Esophagus (tissue), 2 donors: Measurements from ENCODE around the gene MYB. TPM values are rescaled to one million over a fixed set of nuclear protein-coding genes. Genes with fewer than 3 reads are reported as not detected.

Experiments used
- H3K27ac ChIP-seq, 2 donors: one replicate each; pipeline ENCODE4 v1.5.1; 2013; ENCODE audit warnings: low read depth in 2 of 2, mild to moderate bottlenecking in 2 of 2, inconsistent platforms in 1 of 2, low read length in 1 of 2, moderate library complexity in 1 of 2
- H3K27me3 ChIP-seq, 2 donors: one replicate each; pipeline ENCODE4 v1.6.1; 2013; ENCODE audit warnings: low read length in 2 of 2, control low read depth in 1 of 2, mild to moderate bottlenecking in 1 of 2; ENCODE audit not compliant: insufficient read depth in 2 of 2, control insufficient read depth in 1 of 2
- H3K36me3 ChIP-seq, 2 donors: one replicate each; pipeline ENCODE4 v1.6.1; 2013; ENCODE audit warnings: low read length in 1 of 2; ENCODE audit not compliant: control insufficient read depth in 2 of 2, insufficient read depth in 2 of 2
- H3K4me1 ChIP-seq, 2 donors: one replicate each; pipeline ENCODE4 v1.6.1; 2013; ENCODE audit warnings: low read length in 1 of 2; ENCODE audit not compliant: control insufficient read depth in 2 of 2, insufficient read depth in 2 of 2
- H3K4me3 ChIP-seq, 2 donors: one replicate each; pipeline ENCODE4 v1.5.1; 2013; ENCODE audit warnings: low read length in 2 of 2, mild to moderate bottlenecking in 2 of 2, low read depth in 1 of 2, moderate library complexity in 1 of 2
- H3K9me3 ChIP-seq, 2 donors: one replicate each; pipeline ENCODE4 v1.6.1; 2013; ENCODE audit warnings: mild to moderate bottlenecking in 2 of 2, low read depth in 1 of 2, low read length in 1 of 2, moderate library complexity in 1 of 2; ENCODE audit not compliant: control insufficient read depth in 2 of 2, insufficient read depth in 1 of 2
- WGBS, 2 donors: extraction: QIAGEN DNeasy Blood & Tissue Kit; methylation state at CpG; one replicate each; pipeline ENCODE4 v1.1.7; 2013; 5-methylcytosine and 5-hydroxymethylcytosine counted together
- polyA plus RNA-seq, 2 donors: library from polyadenylated mRNA; stranded (reverse); fragments of 200-250 nt; gene quantifications; one replicate each; pipeline ENCODE4 v1.2.3, GENCODE V29; 2013
- donor health status: healthy with polysubstance abuse.
- donor health status: Bipolar disorder and iron deficiency.

Gene MYB
- polyA plus RNA-seq, 2 donors = 1.5 to 2.5 TPM

DNA sequence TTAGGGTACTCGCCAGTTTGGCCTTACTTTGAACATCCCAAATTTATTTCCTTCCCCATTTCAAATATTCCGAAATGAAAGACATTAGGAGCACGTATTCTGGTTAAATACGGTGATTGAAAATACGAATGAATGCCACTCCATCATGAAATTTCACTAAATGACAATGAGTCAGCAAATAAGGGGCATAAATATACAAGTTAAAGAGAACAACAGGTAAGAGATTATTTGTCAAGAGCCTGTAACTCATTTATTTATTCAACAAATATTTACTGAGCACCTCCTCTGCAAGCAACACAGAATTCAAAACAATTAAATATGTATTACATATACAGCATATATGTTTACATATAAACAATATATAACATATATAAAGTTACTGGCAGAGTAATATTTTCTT is 44.8 kb downstream of the MYB start:
- H3K9me3 ChIP-seq = no peaks in the 10 kb centered on the region
- H3K27ac ChIP-seq = no peak overlapping the region
- H3K27me3 ChIP-seq = no peaks in the 10 kb centered on the region
- WGBS, 2 donors = 90 to 91% methylated on average over 5 of the region's 5 CpGs
- H3K4me3 ChIP-seq = no peak overlapping the region
- no peaks in the 10 kb centered on the region for H3K4me1 ChIP-seq
- H3K36me3 ChIP-seq = no peaks in the 10 kb centered on the region

DNA sequence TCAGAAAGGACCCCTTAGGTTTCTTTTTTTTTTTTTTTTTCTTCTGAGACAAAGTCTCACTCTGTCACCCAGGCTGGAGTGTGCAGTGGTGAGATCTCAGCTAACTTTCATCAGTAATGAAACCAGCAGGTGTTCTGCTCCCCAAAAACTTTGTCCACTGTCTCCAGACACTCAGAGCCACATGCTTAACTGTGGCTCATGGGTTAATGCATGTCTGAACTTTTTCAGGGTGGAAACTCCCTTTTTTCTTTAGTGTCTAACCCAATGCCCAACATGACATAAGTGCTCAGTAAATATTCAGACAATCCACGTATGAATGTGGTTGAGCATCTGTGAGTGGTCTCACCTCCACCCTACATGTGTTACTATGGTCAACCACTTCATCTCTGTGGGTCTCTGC is 45.4 kb downstream of the MYB start:
- Histone ChIP-seq H3K4me1 (no peaks in the 10 kb centered on the region), H3K27me3 (no peaks in the 10 kb centered on the region), H3K4me3 (no peak overlapping the region), H3K9me3 (no peaks in the 10 kb centered on the region), H3K27ac (no peak overlapping the region), H3K36me3 (no peaks in the 10 kb centered on the region)
- 48 to 53% methylated on average over 1 of the region's 1 CpG for WGBS, 2 donors

GRCh38 chr6:135227349-135227748 is 46.2 kb downstream of the MYB start:
- Histone ChIP-seq H3K4me3 (no peak overlapping the region), H3K9me3 (no peaks in the 10 kb centered on the region), H3K27ac (no peak overlapping the region), H3K36me3 (no peaks in the 10 kb centered on the region), H3K4me1 (no peaks in the 10 kb centered on the region), H3K27me3 (no peaks in the 10 kb centered on the region)
- WGBS, 2 donors = 68 to 81% methylated on average over 2 of the region's 2 CpGs

- Histone ChIP-seq H3K9me3 (no peaks in the 10 kb centered on the region), H3K27ac (no peak overlapping the region), H3K4me1 (no peaks in the 10 kb centered on the region), H3K4me3 (no peak overlapping the region), H3K27me3 (no peaks in the 10 kb centered on the region), H3K36me3 (no peaks in the 10 kb centered on the region)
- WGBS, 2 donors = 95 to 96% methylated on average over 4 of the region's 4 CpGs
Measured at GRCh38 chr6:135227758-135228157, 46.6 kb downstream of the MYB start.

DNA sequence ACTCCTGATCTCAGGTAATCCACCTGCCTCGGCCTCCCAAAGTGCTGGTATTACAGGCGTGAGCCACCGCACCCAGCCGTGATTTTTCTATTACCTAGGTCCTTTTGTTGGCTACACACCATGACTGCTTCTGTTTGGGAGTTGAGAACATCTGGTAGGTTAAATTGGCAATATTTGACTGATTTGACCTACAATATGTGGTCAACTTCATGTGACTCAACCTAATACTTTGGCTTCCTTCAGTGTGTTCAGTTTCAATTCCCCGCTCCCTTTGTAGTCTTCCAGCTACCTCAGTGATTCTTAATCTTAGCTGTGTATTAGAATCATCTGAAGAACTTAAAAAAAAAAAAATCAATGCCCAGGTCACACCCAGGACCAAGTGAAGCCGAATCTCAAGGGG is 47.4 kb downstream of the MYB start:
- no peak overlapping the region for H3K4me3 ChIP-seq
- no peaks in the 10 kb centered on the region for H3K36me3 ChIP-seq
- no peaks in the 10 kb centered on the region for H3K4me1 ChIP-seq
- WGBS, 2 donors = 93 to 94% methylated on average over 6 of the region's 6 CpGs
- no peak overlapping the region for H3K27ac ChIP-seq
- no peaks in the 10 kb centered on the region for H3K27me3 ChIP-seq
- H3K9me3 ChIP-seq = no peaks in the 10 kb centered on the region

DNA sequence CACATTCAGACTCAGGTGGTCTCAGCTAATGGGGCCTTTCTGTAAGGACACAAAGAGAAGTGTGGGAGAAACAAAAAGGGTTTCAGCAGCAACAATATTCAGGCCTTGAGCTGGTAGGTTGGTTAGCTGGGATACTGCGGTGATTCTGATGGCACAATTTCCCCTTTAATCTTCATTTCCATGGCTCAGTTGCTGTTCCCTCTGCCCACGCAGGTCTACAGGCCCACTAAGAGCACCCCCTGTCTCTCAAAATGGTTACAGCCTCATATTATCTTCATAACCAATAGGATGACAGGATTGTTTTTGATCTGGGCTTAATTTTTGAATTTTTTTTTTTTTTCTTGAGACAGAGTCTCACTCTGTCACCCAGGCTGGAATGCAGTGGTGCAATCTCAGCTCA is 48.9 kb downstream of the MYB start:
- no peaks in the 10 kb centered on the region for H3K9me3 ChIP-seq
- no peak overlapping the region for H3K4me3 ChIP-seq
- no peaks in the 10 kb centered on the region for H3K4me1 ChIP-seq
- H3K27ac ChIP-seq = no peak overlapping the region
- no peaks in the 10 kb centered on the region for H3K36me3 ChIP-seq
- no peaks in the 10 kb centered on the region for H3K27me3 ChIP-seq
- WGBS, 2 donors = 90 to 94% methylated on average over 2 of the region's 2 CpGs

DNA sequence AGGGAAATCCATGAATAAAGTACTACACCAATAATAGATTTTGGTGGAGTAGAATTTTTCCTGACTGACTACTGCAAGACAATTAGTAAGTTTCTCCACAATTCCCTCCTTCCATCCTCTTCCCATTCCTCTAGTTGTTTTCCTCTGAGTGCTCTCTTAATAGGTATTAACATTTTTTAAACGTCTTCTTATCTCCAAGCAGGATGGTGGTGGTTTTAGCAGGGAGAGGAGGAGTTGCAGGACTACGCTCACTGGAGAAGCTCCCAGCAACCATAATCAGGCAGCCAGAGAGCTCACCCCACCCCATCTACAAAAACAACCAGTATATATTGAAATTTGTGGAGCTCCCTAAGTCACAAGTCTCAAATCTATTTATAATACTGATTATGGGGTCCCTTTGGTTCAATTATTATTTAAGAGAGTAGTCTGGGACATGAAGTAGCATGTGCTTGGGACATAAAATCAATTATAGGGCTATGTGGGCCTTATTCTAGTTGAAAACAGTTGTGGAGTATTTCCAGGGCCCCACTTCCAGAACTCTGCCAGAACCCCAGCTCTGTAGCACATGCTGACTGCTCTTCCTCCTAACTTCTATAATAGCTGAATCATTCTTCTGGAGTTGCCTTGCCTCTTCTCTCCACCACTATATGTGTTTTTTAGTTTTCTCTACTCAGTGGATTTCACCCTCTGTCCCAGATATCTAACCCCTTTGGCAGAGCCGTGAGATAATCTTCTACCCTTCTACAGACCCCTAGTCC is 49.8 kb downstream of the MYB start:
- Histone ChIP-seq H3K27ac (no peak overlapping the region), H3K4me3 (no peak overlapping the region), H3K4me1 (no peaks in the 10 kb centered on the region), H3K9me3 (no peaks in the 10 kb centered on the region), H3K36me3 (no peaks in the 10 kb centered on the region), H3K27me3 (no peaks in the 10 kb centered on the region)
- 82 to 84% methylated on average over 3 of the region's 3 CpGs for WGBS, 2 donors

DNA sequence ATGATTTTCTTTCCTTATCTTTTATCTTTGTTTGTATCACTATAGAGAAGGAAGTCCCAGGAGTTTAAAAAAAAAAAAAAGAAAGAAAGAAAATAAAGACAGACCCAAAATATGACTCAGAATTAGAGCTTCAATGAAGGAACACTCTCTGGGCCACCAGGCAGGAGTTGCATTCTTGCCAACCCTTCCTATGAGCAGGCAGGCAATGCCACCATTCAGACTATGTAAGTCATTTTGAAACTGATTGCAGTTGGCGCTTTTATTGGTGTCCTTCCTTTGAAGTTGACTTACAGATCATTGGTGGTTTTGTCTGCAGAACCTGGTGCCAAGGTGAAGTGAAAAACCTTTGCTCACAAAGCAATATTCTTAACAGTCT is 50.3 kb downstream of the MYB start:
- H3K9me3 ChIP-seq = no peaks in the 10 kb centered on the region
- H3K4me3 ChIP-seq = no peak overlapping the region
- no peaks in the 10 kb centered on the region for H3K36me3 ChIP-seq
- no peaks in the 10 kb centered on the region for H3K4me1 ChIP-seq
- WGBS, 2 donors = 81 to 82% methylated on average over 1 of the region's 1 CpG
- H3K27me3 ChIP-seq = no peaks in the 10 kb centered on the region
- H3K27ac ChIP-seq = no peak overlapping the region

GRCh38 chr6:135233686-135234491 is 52.8 kb downstream of the MYB start:
- no peaks in the 10 kb centered on the region for H3K9me3 ChIP-seq
- no peak overlapping the region for H3K4me3 ChIP-seq
- H3K36me3 ChIP-seq = no peaks in the 10 kb centered on the region
- H3K27me3 ChIP-seq = no peaks in the 10 kb centered on the region
- H3K4me1 ChIP-seq = no peaks in the 10 kb centered on the region
- H3K27ac ChIP-seq = no peak overlapping the region
- WGBS, 2 donors = 64 to 69% methylated on average over 5 of the region's 5 CpGs

GRCh38 chr6:135234492-135234780 is 53.3 kb downstream of the MYB start:
- no peak overlapping the region for H3K27ac ChIP-seq
- WGBS, 2 donors = 55 to 70% methylated on average over 1 of the region's 1 CpG
- no peaks in the 10 kb centered on the region for H3K36me3 ChIP-seq
- no peaks in the 10 kb centered on the region for H3K27me3 ChIP-seq
- H3K4me3 ChIP-seq = no peak overlapping the region
- H3K9me3 ChIP-seq = no peaks in the 10 kb centered on the region
- no peaks in the 10 kb centered on the region for H3K4me1 ChIP-seq
